ENCODE results near the gene MIEF2. TPM values are rescaled to one million over a fixed set of nuclear protein-coding genes. Genes with fewer than 3 reads are reported as not detected.

The MIEF2 gene
- total RNA-seq, 6 experiments from 2014 or later, result 13.3 to 19.9 (median 16.6) TPM

GRCh38 chr17:18237461-18237860 lies 23.0 kb upstream of the MIEF2 start:
- DNase-seq, result no peak
- peaks cover 11% of the 10 kb centered on the region; the same call in 1 of the 2 replicates for H3K36me3 Mint-ChIP-seq (ENCODE audit: low read depth)
- TF ChIP-seq, protein P1, sequence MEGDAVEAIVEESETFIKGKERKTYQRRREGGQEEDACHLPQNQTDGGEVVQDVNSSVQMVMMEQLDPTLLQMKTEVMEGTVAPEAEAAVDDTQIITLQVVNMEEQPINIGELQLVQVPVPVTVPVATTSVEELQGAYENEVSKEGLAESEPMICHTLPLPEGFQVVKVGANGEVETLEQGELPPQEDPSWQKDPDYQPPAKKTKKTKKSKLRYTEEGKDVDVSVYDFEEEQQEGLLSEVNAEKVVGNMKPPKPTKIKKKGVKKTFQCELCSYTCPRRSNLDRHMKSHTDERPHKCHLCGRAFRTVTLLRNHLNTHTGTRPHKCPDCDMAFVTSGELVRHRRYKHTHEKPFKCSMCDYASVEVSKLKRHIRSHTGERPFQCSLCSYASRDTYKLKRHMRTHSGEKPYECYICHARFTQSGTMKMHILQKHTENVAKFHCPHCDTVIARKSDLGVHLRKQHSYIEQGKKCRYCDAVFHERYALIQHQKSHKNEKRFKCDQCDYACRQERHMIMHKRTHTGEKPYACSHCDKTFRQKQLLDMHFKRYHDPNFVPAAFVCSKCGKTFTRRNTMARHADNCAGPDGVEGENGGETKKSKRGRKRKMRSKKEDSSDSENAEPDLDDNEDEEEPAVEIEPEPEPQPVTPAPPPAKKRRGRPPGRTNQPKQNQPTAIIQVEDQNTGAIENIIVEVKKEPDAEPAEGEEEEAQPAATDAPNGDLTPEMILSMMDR (IDR thresholded peaks at IDR 0.05), result no peak
- H3K27me3 Mint-ChIP-seq (ENCODE audit: insufficient read depth), result peaks cover 1% of the 10 kb centered on the region
- no peak overlapping the region for H3K4me3 Mint-ChIP-seq
- no peaks in the 10 kb centered on the region for H3K9me3 Mint-ChIP-seq
- peaks cover 23% of the 10 kb centered on the region for H3K4me1 Mint-ChIP-seq (ENCODE audit: low read depth)
- no peak overlapping the region for H3K27ac Mint-ChIP-seq

- H3K36me3 Mint-ChIP-seq (ENCODE audit: low read depth), result peaks cover 11% of the 10 kb centered on the region
- H3K27me3 Mint-ChIP-seq (ENCODE audit: insufficient read depth), result peaks cover 1% of the 10 kb centered on the region
- no peak overlapping the region for H3K4me3 Mint-ChIP-seq
- no peaks in the 10 kb centered on the region for H3K9me3 Mint-ChIP-seq
- H3K4me1 Mint-ChIP-seq (ENCODE audit: low read depth), result peaks cover 23% of the 10 kb centered on the region
- TF ChIP-seq, protein P1 (IDR thresholded peaks at IDR 0.05), result no peak
- no peak for DNase-seq
- H3K27ac Mint-ChIP-seq, result no peak overlapping the region
Observed at GRCh38 chr17:18238299-18238698, 22.2 kb upstream of the MIEF2 start.

- peaks cover 2% of the 10 kb centered on the region for H3K27me3 Mint-ChIP-seq (ENCODE audit: insufficient read depth)
- no peak overlapping the region for H3K27ac Mint-ChIP-seq
- H3K4me3 Mint-ChIP-seq, result no peak overlapping the region
- no peaks in the 10 kb centered on the region for H3K9me3 Mint-ChIP-seq
- peaks cover 17% of the 10 kb centered on the region for H3K4me1 Mint-ChIP-seq (ENCODE audit: low read depth)
- TF ChIP-seq, protein P1 (IDR thresholded peaks at IDR 0.05), result no peak
- DNase-seq, result no peak
- H3K36me3 Mint-ChIP-seq (ENCODE audit: low read depth), result peaks cover 18% of the 10 kb centered on the region
Observed at GRCh38 chr17:18240449-18240848, 20.0 kb upstream of the MIEF2 start.

DNA sequence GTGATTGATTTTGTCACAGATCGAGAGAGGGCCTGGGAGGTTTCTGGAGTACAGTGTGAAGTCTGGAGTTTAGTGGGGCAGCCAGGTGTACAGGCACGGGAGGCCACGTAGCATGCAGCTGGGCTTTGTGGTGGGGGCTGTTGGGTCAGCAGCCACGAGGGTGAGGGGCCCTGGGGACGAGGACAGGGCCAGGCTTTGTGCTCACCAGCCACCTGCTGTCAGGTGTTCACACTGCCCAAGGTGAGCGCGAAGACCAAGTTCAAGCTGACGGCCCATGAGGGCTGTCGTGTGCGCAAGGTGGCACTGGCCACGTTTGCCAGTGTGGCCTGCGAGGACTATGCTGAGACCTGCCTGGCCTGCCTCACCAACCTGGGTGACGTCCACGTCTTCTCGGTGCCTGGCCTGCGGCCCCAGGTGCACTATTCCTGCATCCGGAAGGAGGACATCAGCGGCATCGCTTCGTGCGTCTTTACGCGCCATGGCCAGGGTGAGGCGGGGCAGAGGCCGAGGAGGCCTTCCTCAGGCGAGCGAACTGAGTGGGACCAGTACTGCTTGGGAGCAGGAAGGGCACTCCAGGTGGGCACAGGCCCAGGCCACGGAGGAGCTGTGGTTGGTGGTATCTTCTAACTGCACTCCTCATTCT lies 19.1 kb upstream of the MIEF2 start:
- no peaks in the 10 kb centered on the region for H3K9me3 Mint-ChIP-seq
- peaks cover 3% of the 10 kb centered on the region; the same call in 1 of the 2 replicates for H3K27me3 Mint-ChIP-seq (ENCODE audit: insufficient read depth)
- no peak overlapping the region for H3K27ac Mint-ChIP-seq
- no peak overlapping the region for H3K4me3 Mint-ChIP-seq
- DNase-seq, result no peak
- peaks cover 8% of the 10 kb centered on the region for H3K4me1 Mint-ChIP-seq (ENCODE audit: low read depth)
- peaks cover 25% of the 10 kb centered on the region for H3K36me3 Mint-ChIP-seq (ENCODE audit: low read depth)
- TF ChIP-seq, protein P1 (IDR thresholded peaks at IDR 0.05), result no peak

DNA sequence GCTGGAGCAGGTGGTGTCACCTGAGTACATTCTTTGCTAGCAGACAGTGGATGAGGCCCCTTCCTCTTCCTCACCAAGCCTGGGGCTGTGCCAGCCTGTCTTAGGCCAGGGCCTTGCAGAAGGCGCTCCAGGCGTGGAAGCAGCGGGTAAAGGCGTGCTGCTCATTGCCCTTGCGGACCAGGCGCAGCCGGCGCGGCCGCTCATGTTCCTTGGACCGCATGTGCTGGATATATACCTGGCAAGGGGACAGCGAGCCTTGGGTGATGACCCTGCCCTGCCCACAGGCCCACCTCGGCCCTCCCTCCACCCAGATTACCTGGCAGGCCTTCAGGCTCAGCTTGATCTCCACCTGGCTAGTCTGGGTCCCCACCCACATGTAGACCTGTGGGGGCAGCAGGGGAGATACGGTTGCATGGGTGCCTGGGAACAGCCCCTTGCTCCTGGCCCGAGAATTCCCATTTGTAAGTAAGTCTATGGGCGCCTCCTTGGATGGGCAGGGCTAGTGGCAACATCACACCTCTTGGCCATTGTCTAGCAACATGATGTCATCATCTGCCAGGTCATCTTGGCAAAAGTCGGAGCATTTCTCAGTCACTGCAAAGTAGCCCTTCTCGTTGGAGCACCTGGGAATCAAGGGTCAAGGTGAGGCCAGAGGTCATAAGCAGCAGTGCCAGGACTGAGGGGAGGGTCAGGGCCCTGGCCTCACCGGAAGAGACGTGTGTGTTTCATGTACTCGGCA lies 15.3 kb upstream of the MIEF2 start:
- TF ChIP-seq, protein P1 (IDR thresholded peaks at IDR 0.05), result no peak
- Mint-ChIP-seq H3K4me1 (ENCODE audit: low read depth) (peaks cover 15% of the 10 kb centered on the region), H3K36me3 (ENCODE audit: low read depth) (peaks cover 22% of the 10 kb centered on the region), H3K9me3 (no peaks in the 10 kb centered on the region), H3K27me3 (ENCODE audit: insufficient read depth) (peaks cover 10% of the 10 kb centered on the region), H3K4me3 (no peak overlapping the region), H3K27ac (peak overlapping the region; percentile 69)
- no peak for DNase-seq
